GM23338 (cell line): ENCODE data around the gene OR52B6. TPM values are rescaled to one million over a fixed set of nuclear protein-coding genes. Genes with fewer than 3 reads are reported as not detected.

ENCODE experiments used
- ATAC-seq: fragments of 200-7000 bp; cut with Tn5 transposase; 3 replicates; pipeline ENCODE4 v1.9.1; 2020
- DNase-seq: peaks from one replicate; pipeline ENCODE4 v3.0.0-alpha.2; 2015; ENCODE audit warnings: low spot score
- H2AFZ ChIP-seq: fragments of 200-600 bp; sonication (generic); 2 replicates; pipeline ENCODE4 v1.8.0; 2016; ENCODE audit warnings: antibody characterized with exemption, mild to moderate bottlenecking, moderate library complexity
- H3F3A ChIP-seq: fragments of 200-600 bp; sonication (generic); replicated peaks from 2 replicates; pipeline ENCODE4 v1.8.0; 2017; ENCODE audit warnings: antibody characterized with exemption, mixed run types, low read depth
- H3K27ac ChIP-seq: fragments of 200-600 bp; sonication (generic); 2 replicates; pipeline ENCODE4 v1.6.1; 2016; ENCODE audit warnings: low read depth
- H3K27me3 ChIP-seq: fragments of 200-600 bp; sonication (generic); 2 replicates; pipeline ENCODE4 v1.8.0; 2016; ENCODE audit warnings: mild to moderate bottlenecking, mixed run types, moderate library complexity; ENCODE audit not compliant: insufficient read depth
- H3K36me3 ChIP-seq: fragments of 200-600 bp; sonication (generic); 2 replicates; pipeline ENCODE4 v1.8.0; 2016; ENCODE audit warnings: mild to moderate bottlenecking; ENCODE audit not compliant: insufficient read depth
- H3K4me1 ChIP-seq: fragments of 200-600 bp; sonication (generic); 2 replicates; pipeline ENCODE4 v1.8.0; 2016; ENCODE audit warnings: mild to moderate bottlenecking, moderate library complexity; ENCODE audit not compliant: insufficient read depth
- H3K4me2 ChIP-seq: fragments of 200-600 bp; sonication (generic); 2 replicates; pipeline ENCODE4 v1.7.1; 2017; ENCODE audit warnings: mixed run types
- H3K4me3 ChIP-seq: fragments of 200-600 bp; sonication (generic); 2 replicates; pipeline ENCODE4 v1.6.1; 2016; ENCODE audit warnings: mixed run types
- H3K79me2 ChIP-seq: fragments of 200-600 bp; sonication (generic); replicated peaks from 2 replicates; pipeline ENCODE4 v1.8.0; 2017; ENCODE audit warnings: mild to moderate bottlenecking; ENCODE audit not compliant: insufficient read depth
- H3K9me2 ChIP-seq: fragments of 200-600 bp; sonication (generic); 2 replicates; pipeline ENCODE4 v1.8.0; 2017; ENCODE audit not compliant: insufficient read depth
- H4K20me1 ChIP-seq: fragments of 200-600 bp; sonication (generic); replicated peaks from 2 replicates; pipeline ENCODE4 v1.8.0; 2017; ENCODE audit warnings: mild to moderate bottlenecking; ENCODE audit not compliant: insufficient read depth
- H3K27ac Mint-ChIP-seq: 2 replicates; pipeline ENCODE4 v1.8.0; 2020; ENCODE audit warnings: inconsistent platforms, mild to moderate bottlenecking, moderate library complexity, mixed read lengths
- H3K27me3 Mint-ChIP-seq: 3 replicates; pipeline ENCODE4 v1.8.0; 2022; ENCODE audit warnings: low read depth, mild to moderate bottlenecking, moderate library complexity, mixed read lengths, inconsistent platforms; ENCODE audit not compliant: insufficient read depth, poor library complexity
- H3K36me3 Mint-ChIP-seq: 3 replicates; pipeline ENCODE4 v1.8.0; 2021; ENCODE audit warnings: low read depth, mild to moderate bottlenecking, inconsistent platforms, moderate library complexity, mixed read lengths
- H3K4me1 Mint-ChIP-seq: 3 replicates; pipeline ENCODE4 v1.8.0; 2020; ENCODE audit warnings: mild to moderate bottlenecking, inconsistent platforms, mixed read lengths
- H3K4me3 Mint-ChIP-seq: 3 replicates; pipeline ENCODE4 v1.8.0; 2021; ENCODE audit warnings: moderate library complexity, mild to moderate bottlenecking, inconsistent platforms, mixed read lengths
- H3K9me3 Mint-ChIP-seq: 3 replicates; pipeline ENCODE4 v1.8.0; 2020; ENCODE audit warnings: moderate library complexity, mild to moderate bottlenecking, inconsistent platforms, mixed read lengths
- CTCF ChIP-seq, 2 experiments: fragments of 200-600 bp in 1 of 2; sonication (generic) in 1 of 2; conservative IDR thresholded peaks; 2 replicates each; pipeline versions ENCODE4 v1.5.1 to v1.6.1; 2016 to 2017; ENCODE audit warnings: antibody characterized with exemption in 2 of 2, low read depth in 2 of 2, mild to moderate bottlenecking in 2 of 2, moderate library complexity in 1 of 2
- EZH2 ChIP-seq: fragments of 200-600 bp; sonication (generic); IDR thresholded peaks from one replicate; pipeline ENCODE4 v1.8.0; 2017; ENCODE audit warnings: antibody characterized with exemption, mild to moderate bottlenecking, low read depth; ENCODE audit not compliant: unreplicated experiment
- EZH2phosphoT487 ChIP-seq: fragments of 200-600 bp; sonication (generic); IDR thresholded peaks from one replicate; pipeline ENCODE4 v1.8.1; 2018; ENCODE audit warnings: antibody characterized with exemption; ENCODE audit not compliant: unreplicated experiment
- JUNB ChIP-seq: IDR thresholded peaks from one replicate; pipeline ENCODE4 v1.6.1; 2016; ENCODE audit warnings: antibody characterized with exemption; ENCODE audit not compliant: unreplicated experiment
- POLR2AphosphoS5 ChIP-seq: IDR thresholded peaks from 2 replicates; pipeline ENCODE4 v1.6.1; 2016; ENCODE audit warnings: antibody characterized with exemption, low read depth
- REST ChIP-seq: IDR thresholded peaks from one replicate; pipeline ENCODE4 v1.6.1; 2018; ENCODE audit warnings: antibody characterized with exemption; ENCODE audit not compliant: unreplicated experiment
- ZNF114 ChIP-seq: fragments of 250-450 bp; sonication (Bioruptor Pico); IDR thresholded peaks from 2 replicates; pipeline ENCODE4 v1.5.0; 2020; ENCODE audit warnings: mild to moderate bottlenecking, moderate library complexity
- ZNF331 ChIP-seq: fragments of 250-450 bp; sonication (Bioruptor Pico); IDR thresholded peaks from 2 replicates; pipeline ENCODE4 v1.5.0; 2020; ENCODE audit warnings: low read depth, mild to moderate bottlenecking, moderate library complexity
- ZNF462 ChIP-seq: fragments of 250-450 bp; sonication (Bioruptor Pico); IDR thresholded peaks from 2 replicates; pipeline ENCODE4 v1.5.0; 2020; ENCODE audit warnings: mild to moderate bottlenecking, moderate library complexity
- polyA plus RNA-seq: library from polyadenylated mRNA; unstranded; fragments of >200 nt; fragmentation: Nextera tagmentation; extraction: Ambion mirVana; gene quantifications from 2 replicates; pipeline ENCODE4 v1.2.1, GENCODE V29; 2016
- total RNA-seq: library from RNA; depleted of rRNA; stranded (reverse); fragments of >200 nt; shearing (Covaris generic); gene quantifications from 2 replicates; pipeline ENCODE4 v1.2.3, GENCODE V29; 2014

OR52B6 gene
- total and polyA plus RNA-seq, 2 experiments from 2014 or later: not detected

GRCh38 chr11:5625281-5625680 lies 44.6 kb downstream of the OR52B6 start (continued):
- no peak for TF ChIP-seq ZNF462 (CRISPR knock-in tag)

GRCh38 chr11:5626196-5626595 lies 45.5 kb downstream of the OR52B6 start:
- Histone ChIP-seq H3K4me3 (no peak overlapping the region), H3K4me1 (peaks cover 17% of the 10 kb centered on the region), H3F3A (no peaks in the 10 kb centered on the region), H4K20me1 (no peaks in the 10 kb centered on the region), H3K79me2 (no peaks in the 10 kb centered on the region), H3K9me2 (peaks cover 22% of the 10 kb centered on the region; the same call in 1 of the 2 replicates), H3K4me2 (no peak overlapping the region), H3K27me3 (no peaks in the 10 kb centered on the region), H2AFZ (no peak overlapping the region), H3K36me3 (no peaks in the 10 kb centered on the region), H3K27ac (no peak overlapping the region)
- ATAC-seq (no peak), DNase-seq (no peak)
- Mint-ChIP-seq H3K36me3 (no peaks in the 10 kb centered on the region), H3K4me3 (no peak overlapping the region), H3K9me3 (peaks cover 3% of the 10 kb centered on the region; the same call in 1 of the 3 replicates), H3K4me1 (peaks cover 23% of the 10 kb centered on the region), H3K27ac (no peak overlapping the region), H3K27me3 (no peaks in the 10 kb centered on the region)
- TF ChIP-seq EZH2: no peak
- TF ChIP-seq ZNF331: no peak
- no peak for TF ChIP-seq CTCF (conservative IDR thresholded peaks at IDR 0.05; ENCODE audit: low read depth in 2 of 2)
- TF ChIP-seq EZH2phosphoT487: no peak
- no peak for TF ChIP-seq ZNF114 (CRISPR knock-in tag)
- TF ChIP-seq JUNB: no peak
- no peak for TF ChIP-seq REST
- TF ChIP-seq POLR2AphosphoS5: no peak
